AG10803 (cell line): Measurements from ENCODE around the gene PKNOX2.

Source experiments
- DNase-seq: peaks from one replicate; pipeline ENCODE4 v3.0.0; 2010; ENCODE audit warnings: low read depth
- H3K4me3 ChIP-seq: 2 replicates; pipeline ENCODE4 v1.5.1; 2011; ENCODE audit warnings: mild to moderate bottlenecking, low read length, control low read depth
- TF ChIP-seq, protein P1 (sequence below): conservative IDR thresholded peaks from 2 replicates; pipeline ENCODE4 v1.5.1; 2011; ENCODE audit warnings: mild to moderate bottlenecking, low read length, control low read depth, inconsistent platforms

PKNOX2 gene

DNA sequence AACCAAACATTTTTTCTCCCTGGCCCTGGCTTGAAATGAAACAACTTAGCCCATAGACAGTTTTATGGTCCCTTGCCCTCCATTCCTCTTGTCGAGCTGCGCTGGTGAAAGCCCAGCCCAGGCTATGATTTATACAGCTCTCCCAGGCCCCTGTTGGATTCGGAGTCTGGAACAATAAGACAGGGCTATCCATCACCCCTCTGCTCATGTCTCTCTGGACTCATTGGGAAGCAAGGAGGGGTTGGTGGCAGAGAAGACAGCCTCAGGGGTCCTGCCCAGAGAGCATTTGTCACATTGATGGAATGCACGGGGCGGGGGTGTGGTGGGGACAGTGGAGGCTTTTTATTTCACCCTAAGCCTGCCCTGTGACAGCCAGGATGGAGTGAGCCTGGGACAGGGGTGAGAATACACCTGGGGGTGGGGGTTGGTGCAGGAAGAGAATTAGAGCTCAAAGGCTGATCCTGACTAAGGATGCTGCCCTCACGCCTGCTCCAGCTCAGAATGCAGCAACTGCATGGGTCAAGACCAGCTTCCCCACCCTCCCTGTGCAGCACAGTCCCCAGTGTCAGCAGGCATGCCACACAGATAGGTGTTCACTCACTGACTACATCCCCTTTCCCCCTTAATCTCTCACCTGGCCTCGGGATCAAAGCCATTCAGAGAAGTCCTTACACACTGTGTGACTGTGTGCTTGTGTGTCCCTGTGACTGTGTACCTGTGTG lies 10.0 kb upstream of the PKNOX2 start:
- TF ChIP-seq, protein P1, sequence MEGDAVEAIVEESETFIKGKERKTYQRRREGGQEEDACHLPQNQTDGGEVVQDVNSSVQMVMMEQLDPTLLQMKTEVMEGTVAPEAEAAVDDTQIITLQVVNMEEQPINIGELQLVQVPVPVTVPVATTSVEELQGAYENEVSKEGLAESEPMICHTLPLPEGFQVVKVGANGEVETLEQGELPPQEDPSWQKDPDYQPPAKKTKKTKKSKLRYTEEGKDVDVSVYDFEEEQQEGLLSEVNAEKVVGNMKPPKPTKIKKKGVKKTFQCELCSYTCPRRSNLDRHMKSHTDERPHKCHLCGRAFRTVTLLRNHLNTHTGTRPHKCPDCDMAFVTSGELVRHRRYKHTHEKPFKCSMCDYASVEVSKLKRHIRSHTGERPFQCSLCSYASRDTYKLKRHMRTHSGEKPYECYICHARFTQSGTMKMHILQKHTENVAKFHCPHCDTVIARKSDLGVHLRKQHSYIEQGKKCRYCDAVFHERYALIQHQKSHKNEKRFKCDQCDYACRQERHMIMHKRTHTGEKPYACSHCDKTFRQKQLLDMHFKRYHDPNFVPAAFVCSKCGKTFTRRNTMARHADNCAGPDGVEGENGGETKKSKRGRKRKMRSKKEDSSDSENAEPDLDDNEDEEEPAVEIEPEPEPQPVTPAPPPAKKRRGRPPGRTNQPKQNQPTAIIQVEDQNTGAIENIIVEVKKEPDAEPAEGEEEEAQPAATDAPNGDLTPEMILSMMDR: no peak
- H3K4me3 ChIP-seq: no peak overlapping the region
- DNase-seq: no peak

DNA sequence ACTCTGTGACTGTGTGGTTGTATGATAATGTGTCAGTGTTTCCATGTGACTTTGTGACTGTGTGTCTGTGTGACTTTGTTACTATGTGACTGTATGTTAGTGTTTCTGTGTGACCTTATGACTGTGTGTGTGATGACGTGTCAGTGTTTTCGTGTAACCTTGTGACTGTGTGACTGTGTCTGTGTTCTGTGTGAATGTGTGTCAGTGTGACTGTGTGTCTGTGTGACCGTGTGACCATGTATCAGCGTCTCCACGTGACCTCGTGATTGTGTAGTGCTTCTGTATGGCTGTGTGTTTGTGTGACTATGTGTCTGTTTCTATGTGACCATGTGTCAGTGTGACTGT lies 9.5 kb upstream of the PKNOX2 start:
- DNase-seq: no peak
- no peak overlapping the region for H3K4me3 ChIP-seq
- TF ChIP-seq, protein P1: no peak

DNA sequence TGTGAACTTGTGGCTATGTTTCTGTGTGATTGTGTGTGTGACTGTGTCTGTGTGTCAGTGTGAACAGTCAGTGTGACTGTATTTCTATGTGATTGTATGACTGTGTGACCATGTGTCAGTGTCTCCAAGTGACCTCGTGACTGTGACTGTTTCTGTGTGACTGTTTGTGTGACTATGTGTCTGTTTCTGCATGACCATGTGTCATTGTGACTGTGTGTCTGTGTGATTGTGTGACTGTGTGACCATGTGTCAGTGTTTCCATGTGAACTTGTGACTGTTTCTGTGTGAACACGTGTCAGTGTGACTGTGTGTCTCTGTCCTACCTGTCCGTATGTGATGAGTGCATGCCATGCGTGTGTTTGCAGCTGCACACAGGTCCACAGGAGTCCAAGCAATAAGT lies 8.8 kb upstream of the PKNOX2 start:
- H3K4me3 ChIP-seq: no peak overlapping the region
- TF ChIP-seq, protein P1: no peak

DNA sequence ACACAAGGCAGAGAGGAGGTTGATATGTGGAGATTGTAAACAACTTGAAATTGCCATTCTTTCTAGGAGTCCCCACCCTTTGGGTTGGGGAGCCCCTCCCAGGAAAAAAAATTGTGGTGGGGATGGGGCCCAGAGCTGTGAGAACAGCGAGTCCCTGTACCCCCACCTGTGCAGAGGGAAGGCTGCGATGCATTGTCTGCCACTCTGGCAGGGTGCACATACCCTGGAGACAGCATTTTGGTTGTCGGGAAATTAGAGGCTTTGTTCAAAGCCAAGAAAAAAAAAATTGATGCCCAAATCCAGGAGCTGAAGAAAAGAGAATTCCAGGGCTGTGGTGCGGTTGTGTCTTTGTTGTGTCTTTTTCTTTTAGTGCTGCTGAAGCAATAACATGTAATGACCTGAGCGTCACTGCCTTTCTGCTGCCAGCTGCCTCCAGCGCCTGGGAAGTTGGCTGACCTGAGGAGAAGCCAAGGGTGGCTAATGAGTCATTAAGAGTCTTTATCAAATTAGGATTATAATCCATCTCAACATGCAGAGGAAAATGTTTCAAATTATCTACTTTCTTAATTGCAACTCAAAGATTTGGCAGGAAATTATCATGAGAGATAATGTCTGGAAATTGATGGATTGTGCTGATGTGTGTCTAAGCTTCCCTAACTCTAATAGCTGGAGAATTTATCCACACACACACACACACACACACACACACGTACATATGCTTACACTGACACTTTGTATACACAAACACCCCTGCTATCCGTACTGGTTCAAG lies 8.0 kb upstream of the PKNOX2 start:
- H3K4me3 ChIP-seq: no peak overlapping the region
- TF ChIP-seq, protein P1: no peak
- DNase-seq: no peak

More for the DNA sequence above, 8.8 kb upstream of the PKNOX2 start:
- no peak for DNase-seq

DNA sequence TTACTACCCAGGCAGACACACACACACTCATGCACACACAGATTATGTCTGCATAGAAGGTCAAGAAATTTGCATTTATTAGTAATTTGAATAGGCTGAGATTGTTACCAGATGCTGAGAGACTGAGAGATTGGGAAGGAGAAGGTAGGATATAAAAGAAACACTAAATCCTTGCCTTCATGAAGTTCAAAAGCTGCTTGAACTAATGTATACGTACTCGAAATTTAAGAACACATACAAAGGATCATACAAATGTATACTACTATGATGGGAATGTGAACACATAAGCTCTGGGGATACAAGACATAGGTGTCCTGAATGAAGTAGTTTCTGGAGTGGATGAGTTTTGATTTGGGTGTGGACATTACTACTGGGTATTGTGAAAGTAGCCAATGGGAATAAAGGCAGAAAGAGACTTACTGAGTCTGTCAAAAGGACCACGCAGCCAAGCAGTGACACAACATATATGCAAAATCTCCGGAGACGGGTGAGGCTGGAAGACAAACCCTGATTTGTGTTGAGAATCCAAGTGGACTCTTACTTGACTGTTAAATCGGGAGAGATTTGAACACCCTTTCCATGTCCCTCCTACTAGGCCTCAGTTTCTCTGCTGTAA lies 7.3 kb upstream of the PKNOX2 start:
- H3K4me3 ChIP-seq: no peak overlapping the region
- DNase-seq: no peak
- TF ChIP-seq, protein P1: no peak

DNA sequence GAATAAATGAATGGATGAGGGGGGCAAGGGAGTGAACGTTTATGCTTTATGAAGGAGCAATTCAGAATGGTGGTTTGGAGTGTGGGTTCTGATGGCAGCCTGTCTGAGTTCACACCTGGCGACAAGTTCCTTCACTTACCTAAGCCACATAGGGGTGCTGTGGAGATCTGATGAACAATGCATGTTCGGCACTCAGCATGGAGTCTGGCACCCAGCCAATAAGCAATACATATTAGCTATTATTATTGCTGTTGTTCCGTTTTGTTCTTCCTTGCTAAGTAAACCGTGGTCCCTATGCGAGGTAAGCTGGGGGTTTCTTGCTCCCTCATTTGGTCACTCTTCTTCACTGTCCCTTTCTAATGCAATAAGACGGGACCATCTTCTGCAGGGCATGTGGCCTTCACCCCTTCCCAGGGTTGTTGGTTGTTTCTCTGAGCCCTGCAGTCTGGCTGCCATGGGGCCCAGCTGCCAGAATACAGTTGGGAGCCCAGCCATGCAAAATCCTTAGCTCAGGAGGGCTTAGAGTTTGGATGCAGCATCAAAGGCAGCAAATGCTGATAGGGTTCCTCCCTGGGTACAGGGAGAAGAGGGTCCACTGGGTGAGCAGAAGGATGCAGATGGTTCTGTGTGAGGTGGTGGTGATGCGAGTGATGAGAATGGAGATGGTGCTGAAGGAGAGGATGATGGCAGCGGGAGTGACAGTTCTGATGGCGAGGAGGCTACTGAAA lies 6.4 kb upstream of the PKNOX2 start:
- TF ChIP-seq, protein P1: no peak
- no peak overlapping the region for H3K4me3 ChIP-seq
- no peak for DNase-seq
